HCT116 (cell line): ENCODE results near the gene NOP10. TPM values are rescaled to one million over a fixed set of nuclear protein-coding genes. Genes with fewer than 3 reads are reported as not detected.
A peak's percentile ranks its signal among the peaks of the same experiment; 100 is the strongest.

Experiments used
- ATAC-seq: fragments of 200-7000 bp; cut with Tn5 transposase; 2 replicates; pipeline ENCODE4 v1.9.1; 2020; ENCODE audit warnings: mild to moderate bottlenecking, moderate library complexity
- BruUV-seq: library from RNA; stranded (reverse); fragments of 400-500 nt; replicated peaks from 2 replicates; lab custom pipeline; 2021; lab: Mats Ljungman, UMichigan
- CTCF ChIA-PET: fragments of 300-600 bp; sonication (Branson Sonifier 250); formaldehyde crosslinking; loops from one replicate; lab custom pipeline; 2021; ENCODE audit warnings: antibody characterized with exemption; lab: Charles Lee
- POLR2A ChIA-PET: fragments of 300-600, 350-600 bp; sonication (Branson Sonifier 250); formaldehyde crosslinking; loops from one replicate; lab custom pipeline; 2021; ENCODE audit warnings: antibody characterized with exemption; lab: Charles Lee
- RAD21 ChIA-PET, 2 experiments: fragments of 300-600 bp; sonication (Branson Sonifier 250); formaldehyde crosslinking; loops; one replicate each; lab custom pipeline; 2023; ENCODE audit warnings: low total read pairs in 2 of 2; ENCODE audit not compliant: uncharacterized antibody in 2 of 2, unreplicated experiment in 2 of 2, low non-redundant PET in 1 of 2; lab: Charles Lee
- DNase-seq: peaks from one replicate; pipeline ENCODE4 v3.0.0-alpha.2; 2010; ENCODE audit warnings: low read depth, low spot score
- H2AFZ ChIP-seq: fragments of 200-600 bp; shearing (Covaris generic), sonication (generic); 2 replicates; pipeline ENCODE4 v1.6.1; 2017; ENCODE audit warnings: low read depth, mixed run types, mixed read lengths, antibody characterized with exemption, low read length; ENCODE audit not compliant: poor library complexity, severe bottlenecking
- H3K27ac ChIP-seq: 2 replicates; pipeline ENCODE4 v1.5.1; 2012; ENCODE audit warnings: low read depth, low read length
- H3K27me3 ChIP-seq: fragments of 200-600 bp; sonication (generic); 2 replicates; pipeline ENCODE4 v1.6.1; 2016; ENCODE audit warnings: mixed run types, low read length, mixed read lengths; ENCODE audit not compliant: insufficient read depth
- H3K36me3 ChIP-seq, 2 experiments: fragments of 200-500 bp in 1 of 2; fragments of 200-600 bp in 1 of 2; sonication (Bioruptor generic) in 1 of 2; sonication (generic) in 1 of 2; 2 replicates each; pipeline versions ENCODE4 v1.5.1 to v1.6.1; 2014 to 2016; ENCODE audit warnings: low read length in 2 of 2, inconsistent platforms in 1 of 2, mixed read lengths in 1 of 2, mixed run types in 1 of 2; ENCODE audit not compliant: insufficient read depth in 2 of 2, control insufficient read depth in 1 of 2
- H3K4me1 ChIP-seq, 2 experiments: fragments of 200-600 bp in 1 of 2; sonication (generic) in 1 of 2; 2 replicates each; pipeline versions ENCODE4 v1.5.1 to v1.6.1; 2012 to 2017; ENCODE audit warnings: low read length in 2 of 2, inconsistent platforms in 1 of 2, mild to moderate bottlenecking in 1 of 2, mixed read lengths in 1 of 2, mixed run types in 1 of 2, moderate library complexity in 1 of 2; ENCODE audit not compliant: insufficient read depth in 2 of 2, control insufficient read depth in 1 of 2
- H3K4me2 ChIP-seq: fragments of 200-600 bp; sonication (generic); 2 replicates; pipeline ENCODE4 v1.6.1; 2017; ENCODE audit warnings: mixed run types, low read length, mixed read lengths
- H3K4me3 ChIP-seq, 2 experiments: fragments of 200-600 bp in 1 of 2; sonication (generic) in 1 of 2; replicated peaks in 1 of 2; 2 replicates each; pipeline ENCODE4 v1.5.1; 2011 to 2016; ENCODE audit warnings: low read length in 2 of 2, control low read depth in 1 of 2, low read depth in 1 of 2, mild to moderate bottlenecking in 1 of 2, mixed read lengths in 1 of 2, mixed run types in 1 of 2
- H3K79me2 ChIP-seq: fragments of 200-600 bp; sonication (generic); 2 replicates; pipeline ENCODE4 v1.6.1; 2017; ENCODE audit warnings: mild to moderate bottlenecking, mixed run types, low read length, moderate library complexity, mixed read lengths; ENCODE audit not compliant: insufficient read depth
- H3K9ac ChIP-seq: fragments of 200-600 bp; sonication (generic); 2 replicates; pipeline ENCODE4 v1.6.1; 2016; ENCODE audit warnings: low read length, mixed read lengths
- H3K9me2 ChIP-seq: fragments of 200-600 bp; sonication (generic), shearing (Covaris generic); 2 replicates; pipeline ENCODE4 v1.6.1; 2017; ENCODE audit warnings: mixed run types, mild to moderate bottlenecking, moderate library complexity; ENCODE audit not compliant: insufficient read depth
- H3K9me3 ChIP-seq, 2 experiments: fragments of 200-500 bp in 1 of 2; fragments of 200-600 bp in 1 of 2; sonication (Bioruptor generic) in 1 of 2; sonication (generic) in 1 of 2; 2 replicates each; pipeline ENCODE4 v1.6.1; 2014 to 2017; ENCODE audit warnings: low read length in 2 of 2, mixed read lengths in 2 of 2, inconsistent platforms in 1 of 2, low read depth in 1 of 2, mild to moderate bottlenecking in 1 of 2, mixed run types in 1 of 2, moderate library complexity in 1 of 2; ENCODE audit not compliant: control insufficient read depth in 1 of 2, insufficient read depth in 1 of 2
- H4K20me1 ChIP-seq: fragments of 200-600 bp; sonication (generic), shearing (Covaris generic); 2 replicates; pipeline ENCODE4 v1.6.1; 2017; ENCODE audit warnings: mixed run types, mild to moderate bottlenecking, moderate library complexity; ENCODE audit not compliant: insufficient read depth
- CBX3 ChIP-seq: IDR thresholded peaks from 2 replicates; pipeline ENCODE4 v1.6.1; 2012; ENCODE audit warnings: low read depth
- ELF1 ChIP-seq: IDR thresholded peaks from 2 replicates; pipeline ENCODE4 v1.6.1; 2012; ENCODE audit warnings: low read depth, borderline replicate concordance
- EZH2 ChIP-seq: fragments of 200-600 bp; sonication (generic); IDR thresholded peaks from 2 replicates; pipeline ENCODE4 v1.6.1; 2017; ENCODE audit warnings: antibody characterized with exemption, mixed run types
- EZH2phosphoT487 ChIP-seq: fragments of 200-600 bp; IDR thresholded peaks from 2 replicates; pipeline ENCODE4 v1.6.1; 2018; ENCODE audit warnings: antibody characterized with exemption, borderline replicate concordance
- FOSL1 ChIP-seq: IDR thresholded peaks from 2 replicates; pipeline ENCODE4 v1.6.1; 2012; ENCODE audit warnings: low read depth
- JUND ChIP-seq: IDR thresholded peaks from 2 replicates; pipeline ENCODE4 v1.6.1; 2012
- MAX ChIP-seq: IDR thresholded peaks from 2 replicates; pipeline ENCODE4 v1.6.1; 2012
- POLR2A ChIP-seq: IDR thresholded peaks from 2 replicates; pipeline ENCODE4 v1.7.0; 2011; ENCODE audit warnings: borderline replicate concordance; ENCODE audit not compliant: insufficient read depth, insufficient read length; ENCODE audit errors: extremely low read depth
- POLR2AphosphoS5 ChIP-seq: IDR thresholded peaks from 2 replicates; pipeline ENCODE4 v1.6.1; 2011; ENCODE audit warnings: mild to moderate bottlenecking, low read depth, low read length, moderate library complexity
- RAD21 ChIP-seq: IDR thresholded peaks from 2 replicates; pipeline ENCODE4 v1.6.1; 2012; ENCODE audit warnings: low read depth, mild to moderate bottlenecking
- REST ChIP-seq: IDR thresholded peaks from 2 replicates; pipeline ENCODE4 v1.6.1; 2012; ENCODE audit warnings: low read depth
- SIN3A ChIP-seq: IDR thresholded peaks from 2 replicates; pipeline ENCODE4 v1.6.1; 2012; ENCODE audit warnings: low read depth
- SP1 ChIP-seq: IDR thresholded peaks from 2 replicates; pipeline ENCODE4 v1.6.1; 2012; ENCODE audit warnings: low read depth
- SRF ChIP-seq: IDR thresholded peaks from 2 replicates; pipeline ENCODE4 v1.6.1; 2012; ENCODE audit warnings: low read depth
- TCF7L2 ChIP-seq: IDR thresholded peaks from 2 replicates; pipeline ENCODE4 v1.7.0; 2011; ENCODE audit warnings: borderline replicate concordance, inconsistent platforms; ENCODE audit not compliant: insufficient read depth, insufficient read length; ENCODE audit errors: extremely low read depth
- YY1 ChIP-seq: IDR thresholded peaks from 2 replicates; pipeline ENCODE4 v1.6.1; 2011; ENCODE audit warnings: low read length, low read depth, moderate library complexity, mild to moderate bottlenecking; ENCODE audit not compliant: insufficient replicate concordance; ENCODE audit errors: extremely low read depth
- ZBTB33 ChIP-seq: IDR thresholded peaks from 2 replicates; pipeline ENCODE4 v1.6.1; 2011; ENCODE audit warnings: mild to moderate bottlenecking, low read length, moderate library complexity; ENCODE audit not compliant: insufficient replicate concordance; ENCODE audit errors: extremely low read depth
- ZFX ChIP-seq: fragments of 450-650 bp; IDR thresholded peaks from 2 replicates; pipeline ENCODE4 v1.6.1; 2017
- ZNF274 ChIP-seq: fragments of 200-500 bp; sonication (Bioruptor generic); IDR thresholded peaks from 2 replicates; pipeline ENCODE4 v1.6.1; 2014; ENCODE audit warnings: mild to moderate bottlenecking, low read depth, low read length, inconsistent platforms
- intact Hi-C: fragments of 100-400 bp; cut with micrococcal nuclease; formaldehyde crosslinking; loops from 2 replicates; pipeline ENCODE4 v1.10.0; 2022
- total RNA-seq: library from RNA; stranded (reverse); gene quantifications from one replicate; pipeline ENCODE4 v1.2.1, GENCODE V29; 2021; ENCODE audit not compliant: unreplicated experiment

NOP10 gene
- total RNA-seq, 1 experiment from 2014 or later, result 216 TPM

- no TSS peak for BruUV-seq
- Histone ChIP-seq H3K27ac (peak within 1 kb of the TSS; percentile 96), H3K79me2 (peaks cover 21% of the 10 kb centered on the region), H2AFZ (peak within 1 kb of the TSS; percentile 35), H3K36me3 (peaks cover 5 to 16% of the 10 kb centered on the region in 2 experiments; a peak in 2 of 4 replicates), H3K9me2 (no peaks in the 10 kb centered on the region), H4K20me1 (no peaks in the 10 kb centered on the region; the same call in 1 of the 2 replicates), H3K9ac (peak within 1 kb of the TSS; percentile 86), H3K4me1 (peaks cover 15 to 28% of the 10 kb centered on the region in 2 experiments), H3K4me2 (peak within 1 kb of the TSS; percentile 72), H3K27me3 (no peaks in the 10 kb centered on the region), H3K9me3 (no peaks in the 10 kb centered on the region), H3K4me3 (peak within 1 kb of the TSS; percentile 88 to 98)
- POLR2A ChIA-PET, result interaction anchor here (0.6 to 1.7 kb wide), 4 partner anchors 24 to 502 kb away, joined by 3 to 5 read pairs (median 3); partner anchors contain the start of genes NOP10 and NUTM1
- peak; percentile 69 for DNase-seq
- RAD21 ChIA-PET, result interaction anchor here (0.6 to 1.5 kb wide), 3 partner anchors 24 to 258 kb away, joined by 3 to 4 read pairs (median 4); partner anchors contain the start of genes NOP10 (in 2 of the 2) and NUTM1 (in 2 of the 2)
- CTCF ChIA-PET, result interaction anchor here (0.6 to 3.1 kb wide), 10 partner anchors 9 to 306 kb away, joined by 3 to 22 read pairs (median 6); partner anchors contain the start of genes KATNBL1, NOP10 and NUTM1
- peak; percentile 87 for ATAC-seq
- intact Hi-C loops, result loop anchor here (1.0 to 10.0 kb wide), 4 partner anchors 53 to 303 kb away; partner anchors contain the start of gene EMC4
- peak; percentile 81 for TF ChIP-seq RAD21
- peak; percentile 34; the same call in 1 of the 2 replicates for TF ChIP-seq CBX3
- TF ChIP-seq ZNF274, result no peak
- TF ChIP-seq POLR2AphosphoS5, result peak; percentile 83
- TF ChIP-seq SP1, result no peak
- TF ChIP-seq MAX, result peak; percentile 69; the same call in 1 of the 2 replicates
- TF ChIP-seq FOSL1, result no peak
- TF ChIP-seq TCF7L2, result no peak
- TF ChIP-seq ELF1, result no peak
- TF ChIP-seq JUND, result no peak
- no peak for TF ChIP-seq SRF
- peak; percentile 59; the same call in 1 of the 2 replicates for TF ChIP-seq ZFX
- TF ChIP-seq ZBTB33, result no peak
- no peak for TF ChIP-seq EZH2phosphoT487
- TF ChIP-seq POLR2A, result peak; percentile 88
- TF ChIP-seq REST, result no peak
- peak; percentile 28 for TF ChIP-seq YY1
- TF ChIP-seq EZH2, result no peak
- no peak for TF ChIP-seq SIN3A
Measured at GRCh38 chr15:34367101-34368081, 24.5 kb upstream of the NOP10 start, which contains the start of gene LPCAT4. LPCAT4 (minus strand) TSS chr15:34367196; CDS start chr15:34367100, 96 bp downstream.
